HCT116 (cell line): Measurements from ENCODE around the gene C1orf159. TPM values are rescaled to one million over a fixed set of nuclear protein-coding genes. Genes with fewer than 3 reads are reported as not detected.

Experiments
- ATAC-seq: fragments of 200-7000 bp; cut with Tn5 transposase; 2 replicates; pipeline ENCODE4 v1.9.1; 2020; ENCODE audit warnings: mild to moderate bottlenecking, moderate library complexity
- BruUV-seq: library from RNA; stranded (reverse); fragments of 400-500 nt; replicated peaks from 2 replicates; lab custom pipeline; 2021; lab: Mats Ljungman, UMichigan
- CTCF ChIA-PET: fragments of 300-600 bp; sonication (Branson Sonifier 250); formaldehyde crosslinking; loops from one replicate; lab custom pipeline; 2021; ENCODE audit warnings: antibody characterized with exemption; lab: Charles Lee
- POLR2A ChIA-PET: fragments of 300-600, 350-600 bp; sonication (Branson Sonifier 250); formaldehyde crosslinking; loops from one replicate; lab custom pipeline; 2021; ENCODE audit warnings: antibody characterized with exemption; lab: Charles Lee
- RAD21 ChIA-PET, 2 experiments: fragments of 300-600 bp; sonication (Branson Sonifier 250); formaldehyde crosslinking; loops; one replicate each; lab custom pipeline; 2023; ENCODE audit warnings: low total read pairs in 2 of 2; ENCODE audit not compliant: uncharacterized antibody in 2 of 2, unreplicated experiment in 2 of 2, low non-redundant PET in 1 of 2; lab: Charles Lee
- DNase-seq: peaks from one replicate; pipeline ENCODE4 v3.0.0-alpha.2; 2010; ENCODE audit warnings: low read depth, low spot score
- H2AFZ ChIP-seq: fragments of 200-600 bp; shearing (Covaris generic), sonication (generic); 2 replicates; pipeline ENCODE4 v1.6.1; 2017; ENCODE audit warnings: low read depth, mixed run types, mixed read lengths, antibody characterized with exemption, low read length; ENCODE audit not compliant: poor library complexity, severe bottlenecking
- H3K27ac ChIP-seq: 2 replicates; pipeline ENCODE4 v1.5.1; 2012; ENCODE audit warnings: low read depth, low read length
- H3K27me3 ChIP-seq: fragments of 200-600 bp; sonication (generic); 2 replicates; pipeline ENCODE4 v1.6.1; 2016; ENCODE audit warnings: mixed run types, low read length, mixed read lengths; ENCODE audit not compliant: insufficient read depth
- H3K36me3 ChIP-seq, 2 experiments: fragments of 200-500 bp in 1 of 2; fragments of 200-600 bp in 1 of 2; sonication (Bioruptor generic) in 1 of 2; sonication (generic) in 1 of 2; 2 replicates each; pipeline versions ENCODE4 v1.5.1 to v1.6.1; 2014 to 2016; ENCODE audit warnings: low read length in 2 of 2, inconsistent platforms in 1 of 2, mixed read lengths in 1 of 2, mixed run types in 1 of 2; ENCODE audit not compliant: insufficient read depth in 2 of 2, control insufficient read depth in 1 of 2
- H3K4me1 ChIP-seq, 2 experiments: fragments of 200-600 bp in 1 of 2; sonication (generic) in 1 of 2; 2 replicates each; pipeline versions ENCODE4 v1.5.1 to v1.6.1; 2012 to 2017; ENCODE audit warnings: low read length in 2 of 2, inconsistent platforms in 1 of 2, mild to moderate bottlenecking in 1 of 2, mixed read lengths in 1 of 2, mixed run types in 1 of 2, moderate library complexity in 1 of 2; ENCODE audit not compliant: insufficient read depth in 2 of 2, control insufficient read depth in 1 of 2
- H3K4me2 ChIP-seq: fragments of 200-600 bp; sonication (generic); 2 replicates; pipeline ENCODE4 v1.6.1; 2017; ENCODE audit warnings: mixed run types, low read length, mixed read lengths
- H3K4me3 ChIP-seq, 2 experiments: fragments of 200-600 bp in 1 of 2; sonication (generic) in 1 of 2; replicated peaks in 1 of 2; 2 replicates each; pipeline ENCODE4 v1.5.1; 2011 to 2016; ENCODE audit warnings: low read length in 2 of 2, control low read depth in 1 of 2, low read depth in 1 of 2, mild to moderate bottlenecking in 1 of 2, mixed read lengths in 1 of 2, mixed run types in 1 of 2
- H3K79me2 ChIP-seq: fragments of 200-600 bp; sonication (generic); 2 replicates; pipeline ENCODE4 v1.6.1; 2017; ENCODE audit warnings: mild to moderate bottlenecking, mixed run types, low read length, moderate library complexity, mixed read lengths; ENCODE audit not compliant: insufficient read depth
- H3K9ac ChIP-seq: fragments of 200-600 bp; sonication (generic); 2 replicates; pipeline ENCODE4 v1.6.1; 2016; ENCODE audit warnings: low read length, mixed read lengths
- H3K9me2 ChIP-seq: fragments of 200-600 bp; sonication (generic), shearing (Covaris generic); 2 replicates; pipeline ENCODE4 v1.6.1; 2017; ENCODE audit warnings: mixed run types, mild to moderate bottlenecking, moderate library complexity; ENCODE audit not compliant: insufficient read depth
- H3K9me3 ChIP-seq, 2 experiments: fragments of 200-500 bp in 1 of 2; fragments of 200-600 bp in 1 of 2; sonication (Bioruptor generic) in 1 of 2; sonication (generic) in 1 of 2; 2 replicates each; pipeline ENCODE4 v1.6.1; 2014 to 2017; ENCODE audit warnings: low read length in 2 of 2, mixed read lengths in 2 of 2, inconsistent platforms in 1 of 2, low read depth in 1 of 2, mild to moderate bottlenecking in 1 of 2, mixed run types in 1 of 2, moderate library complexity in 1 of 2; ENCODE audit not compliant: control insufficient read depth in 1 of 2, insufficient read depth in 1 of 2
- H4K20me1 ChIP-seq: fragments of 200-600 bp; sonication (generic), shearing (Covaris generic); 2 replicates; pipeline ENCODE4 v1.6.1; 2017; ENCODE audit warnings: mixed run types, mild to moderate bottlenecking, moderate library complexity; ENCODE audit not compliant: insufficient read depth
- CBX3 ChIP-seq: IDR thresholded peaks from 2 replicates; pipeline ENCODE4 v1.6.1; 2012; ENCODE audit warnings: low read depth
- FOSL1 ChIP-seq: IDR thresholded peaks from 2 replicates; pipeline ENCODE4 v1.6.1; 2012; ENCODE audit warnings: low read depth
- POLR2A ChIP-seq: IDR thresholded peaks from 2 replicates; pipeline ENCODE4 v1.7.0; 2011; ENCODE audit warnings: borderline replicate concordance; ENCODE audit not compliant: insufficient read depth, insufficient read length; ENCODE audit errors: extremely low read depth
- REST ChIP-seq: IDR thresholded peaks from 2 replicates; pipeline ENCODE4 v1.6.1; 2012; ENCODE audit warnings: low read depth
- SIN3A ChIP-seq: IDR thresholded peaks from 2 replicates; pipeline ENCODE4 v1.6.1; 2012; ENCODE audit warnings: low read depth
- SRF ChIP-seq: IDR thresholded peaks from 2 replicates; pipeline ENCODE4 v1.6.1; 2012; ENCODE audit warnings: low read depth
- TCF7L2 ChIP-seq: IDR thresholded peaks from 2 replicates; pipeline ENCODE4 v1.7.0; 2011; ENCODE audit warnings: borderline replicate concordance, inconsistent platforms; ENCODE audit not compliant: insufficient read depth, insufficient read length; ENCODE audit errors: extremely low read depth
- ZFX ChIP-seq: fragments of 450-650 bp; IDR thresholded peaks from 2 replicates; pipeline ENCODE4 v1.6.1; 2017
- intact Hi-C: fragments of 100-400 bp; cut with micrococcal nuclease; formaldehyde crosslinking; loops from 2 replicates; pipeline ENCODE4 v1.10.0; 2022
- total RNA-seq: library from RNA; stranded (reverse); gene quantifications from one replicate; pipeline ENCODE4 v1.2.1, GENCODE V29; 2021; ENCODE audit not compliant: unreplicated experiment
- TF ChIP-seq, protein P1 (sequence below), 3 experiments: fragments of 200-600 bp in 1 of 3; sonication (generic) in 1 of 3; IDR thresholded peaks in 2 of 3; conservative IDR thresholded peaks in 1 of 3; 2 replicates each; pipeline ENCODE4 v1.5.1; 2012 to 2017; ENCODE audit warnings: low read depth in 2 of 3, low read length in 2 of 3, antibody characterized with exemption in 1 of 3, borderline replicate concordance in 1 of 3, control low read depth in 1 of 3, mild to moderate bottlenecking in 1 of 3, mixed read lengths in 1 of 3, mixed run types in 1 of 3, moderate library complexity in 1 of 3; ENCODE audit not compliant: insufficient read depth in 1 of 3

C1orf159 gene
- total RNA-seq, 1 experiment from 2014 or later = 22.7 TPM

DNA sequence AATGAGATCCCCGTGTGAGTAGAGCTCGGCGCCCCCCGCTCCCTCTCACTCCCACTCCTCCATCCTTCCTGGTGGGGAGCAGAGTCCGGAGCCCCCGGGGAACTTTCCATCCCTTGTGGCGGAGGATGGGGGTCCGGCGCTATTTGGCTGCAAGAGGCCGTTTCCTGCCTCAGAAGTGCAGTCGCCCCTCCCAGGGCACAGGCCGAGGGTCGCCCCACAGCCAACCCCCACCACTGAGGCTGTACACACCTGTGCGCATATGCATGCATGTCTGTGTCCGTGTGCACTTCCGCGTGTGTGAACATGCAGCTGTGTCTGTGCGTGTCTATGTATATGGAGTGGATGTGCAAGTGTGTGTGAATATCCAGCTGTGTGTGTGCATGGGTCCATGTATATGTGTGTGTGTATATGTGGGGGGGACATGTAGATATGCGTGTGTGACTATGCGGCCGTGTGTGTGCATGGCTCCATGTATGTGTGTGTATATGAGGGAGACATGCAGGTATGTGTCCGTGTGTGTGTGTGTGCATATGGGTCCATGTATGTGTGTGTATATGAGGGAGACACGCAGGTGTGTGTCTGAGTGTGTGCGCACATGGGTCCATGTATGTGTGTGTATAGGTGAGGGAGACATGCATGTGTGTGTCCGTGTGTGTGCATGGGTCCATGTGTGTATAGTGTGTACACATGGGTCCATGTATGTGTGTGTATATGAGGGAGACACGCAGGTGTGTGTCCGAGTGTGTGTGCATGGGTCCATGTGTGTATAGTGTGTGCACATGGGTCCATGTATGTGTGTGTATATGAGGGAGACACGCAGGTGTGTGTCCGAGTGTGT lies 63.7 kb downstream of the C1orf159 start (continued):
- TF ChIP-seq TCF7L2 = no peak

DNA sequence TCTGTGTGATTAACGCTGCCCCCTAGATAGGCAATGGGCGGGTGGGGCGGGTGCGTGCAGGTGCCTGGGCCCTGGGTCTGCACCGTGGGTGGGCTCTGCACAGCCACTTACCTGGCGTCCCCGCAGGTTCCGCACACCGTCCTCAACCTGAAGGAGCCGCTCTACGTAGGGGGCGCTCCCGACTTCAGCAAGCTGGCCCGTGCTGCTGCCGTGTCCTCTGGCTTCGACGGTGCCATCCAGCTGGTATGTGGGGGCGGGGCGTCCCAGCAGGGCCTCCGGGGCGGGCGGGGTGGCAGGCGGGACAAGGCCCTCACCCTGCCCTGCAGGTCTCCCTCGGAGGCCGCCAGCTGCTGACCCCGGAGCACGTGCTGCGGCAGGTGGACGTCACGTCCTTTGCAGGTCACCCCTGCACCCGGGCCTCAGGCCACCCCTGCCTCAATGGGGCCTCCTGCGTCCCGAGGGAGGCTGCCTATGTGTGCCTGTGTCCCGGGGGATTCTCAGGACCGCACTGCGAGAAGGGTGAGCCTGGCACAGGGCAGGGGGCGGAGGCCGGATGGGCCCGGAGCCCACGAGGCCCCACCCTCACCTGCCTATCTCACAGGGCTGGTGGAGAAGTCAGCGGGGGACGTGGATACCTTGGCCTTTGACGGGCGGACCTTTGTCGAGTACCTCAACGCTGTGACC lies 64.6 kb downstream of the C1orf159 start:
- POLR2A ChIA-PET = no interaction called here
- TF ChIP-seq, protein P1, sequence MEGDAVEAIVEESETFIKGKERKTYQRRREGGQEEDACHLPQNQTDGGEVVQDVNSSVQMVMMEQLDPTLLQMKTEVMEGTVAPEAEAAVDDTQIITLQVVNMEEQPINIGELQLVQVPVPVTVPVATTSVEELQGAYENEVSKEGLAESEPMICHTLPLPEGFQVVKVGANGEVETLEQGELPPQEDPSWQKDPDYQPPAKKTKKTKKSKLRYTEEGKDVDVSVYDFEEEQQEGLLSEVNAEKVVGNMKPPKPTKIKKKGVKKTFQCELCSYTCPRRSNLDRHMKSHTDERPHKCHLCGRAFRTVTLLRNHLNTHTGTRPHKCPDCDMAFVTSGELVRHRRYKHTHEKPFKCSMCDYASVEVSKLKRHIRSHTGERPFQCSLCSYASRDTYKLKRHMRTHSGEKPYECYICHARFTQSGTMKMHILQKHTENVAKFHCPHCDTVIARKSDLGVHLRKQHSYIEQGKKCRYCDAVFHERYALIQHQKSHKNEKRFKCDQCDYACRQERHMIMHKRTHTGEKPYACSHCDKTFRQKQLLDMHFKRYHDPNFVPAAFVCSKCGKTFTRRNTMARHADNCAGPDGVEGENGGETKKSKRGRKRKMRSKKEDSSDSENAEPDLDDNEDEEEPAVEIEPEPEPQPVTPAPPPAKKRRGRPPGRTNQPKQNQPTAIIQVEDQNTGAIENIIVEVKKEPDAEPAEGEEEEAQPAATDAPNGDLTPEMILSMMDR (IDR thresholded peaks at IDR 0.05 in 2 of 3, conservative IDR thresholded peaks at IDR 0.05 in 1 of 3; ENCODE audit: borderline replicate concordance in 1 of 3, insufficient read depth in 1 of 3, low read depth in 2 of 3, low read length in 2 of 3) = no peak
- no peak for TF ChIP-seq REST
- no peak for TF ChIP-seq POLR2A
- TF ChIP-seq SRF = no peak
- TF ChIP-seq CBX3 = no peak
- TF ChIP-seq SIN3A = no peak
- no peak for TF ChIP-seq FOSL1
- TF ChIP-seq ZFX = no peak
- H3K36me3 ChIP-seq = peaks cover 16 to 26% of the 10 kb centered on the region in 2 experiments; a peak in 3 of 4 replicates
- H3K9me3 ChIP-seq = no peaks in the 10 kb centered on the region
- no peak for DNase-seq
- H3K9me2 ChIP-seq = no peaks in the 10 kb centered on the region
- no peaks in the 10 kb centered on the region for H3K27me3 ChIP-seq
- BruUV-seq = no TSS peak
- no peak overlapping the region for H3K27ac ChIP-seq
- H3K79me2 ChIP-seq = no peaks in the 10 kb centered on the region
- RAD21 ChIA-PET = no interaction called here
- intact Hi-C loops = no loop called here
- H4K20me1 ChIP-seq = no peaks in the 10 kb centered on the region
- H3K9ac ChIP-seq = no peak overlapping the region
- H3K4me1 ChIP-seq = no peaks in the 10 kb centered on the region
- H3K4me2 ChIP-seq = no peak overlapping the region
- H3K4me3 ChIP-seq = no peak overlapping the region
- H2AFZ ChIP-seq = no peak overlapping the region
- CTCF ChIA-PET = no interaction called here
- no peak for ATAC-seq
